ENCODE data around the gene TTLL10.

TTLL10 gene

DNA sequence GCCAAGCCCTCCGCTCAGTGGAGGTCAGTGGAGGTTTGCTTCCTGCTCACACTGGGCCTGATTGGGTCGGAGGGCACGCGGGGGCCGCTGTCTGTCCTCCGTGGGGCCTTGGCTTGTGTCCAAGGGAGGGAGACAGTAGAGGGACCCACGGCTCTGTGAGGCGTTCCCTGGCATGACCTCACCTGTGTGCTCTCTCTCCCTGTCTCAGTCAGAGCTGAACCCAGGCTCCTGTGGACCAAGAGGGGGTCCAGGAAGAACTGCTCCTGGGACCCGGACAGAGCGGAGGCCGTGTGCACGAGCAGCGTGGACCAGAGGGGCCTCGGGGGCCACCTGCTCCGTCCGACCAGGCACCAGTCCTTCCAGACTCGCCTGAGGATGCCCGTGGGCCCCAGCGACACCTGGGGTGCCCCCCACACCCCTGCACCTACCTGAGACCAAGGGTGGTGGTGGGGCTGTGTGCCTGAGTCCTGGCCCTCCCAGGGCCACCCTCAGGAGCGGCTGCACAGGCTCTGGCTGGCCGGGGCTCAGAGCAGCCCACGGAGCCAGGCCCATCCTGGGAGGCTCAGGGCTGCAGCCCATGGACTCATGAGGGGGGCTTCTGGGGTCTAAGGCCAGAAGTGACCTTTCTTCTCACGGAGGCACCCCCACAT is 13.3 kb upstream of the TTLL10 start:
- no peak for DNase-seq

DNA sequence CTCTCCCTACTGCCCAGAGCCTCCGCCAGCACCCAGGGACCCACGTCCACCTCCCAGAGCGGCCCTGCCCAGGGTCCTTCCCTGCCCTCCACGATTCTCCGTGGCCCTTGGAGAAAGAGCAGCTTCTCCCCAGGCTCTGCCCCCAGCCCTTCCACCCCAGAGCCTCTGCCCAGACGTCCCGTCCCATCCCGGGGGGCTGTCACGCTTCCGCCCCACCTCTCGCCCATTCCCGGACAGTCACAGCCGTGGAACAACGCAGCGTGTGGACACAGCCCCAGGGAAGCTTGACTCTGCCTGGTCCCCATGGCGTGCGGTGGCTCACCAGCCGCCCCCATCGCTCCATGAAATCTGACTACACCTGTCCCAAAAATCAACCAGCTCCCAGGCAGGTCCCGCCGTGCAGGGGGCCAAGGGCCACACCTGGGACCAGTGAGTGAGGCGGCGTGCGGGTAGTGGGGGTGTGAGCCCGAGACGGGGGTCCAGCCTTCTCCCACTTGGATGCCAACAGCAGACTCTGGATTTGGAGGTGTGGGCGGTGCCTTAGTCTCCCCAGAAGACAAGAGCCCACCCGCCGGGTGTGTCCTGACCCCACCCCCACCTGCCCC is 12.5 kb upstream of the TTLL10 start:
- no peak for DNase-seq

DNA sequence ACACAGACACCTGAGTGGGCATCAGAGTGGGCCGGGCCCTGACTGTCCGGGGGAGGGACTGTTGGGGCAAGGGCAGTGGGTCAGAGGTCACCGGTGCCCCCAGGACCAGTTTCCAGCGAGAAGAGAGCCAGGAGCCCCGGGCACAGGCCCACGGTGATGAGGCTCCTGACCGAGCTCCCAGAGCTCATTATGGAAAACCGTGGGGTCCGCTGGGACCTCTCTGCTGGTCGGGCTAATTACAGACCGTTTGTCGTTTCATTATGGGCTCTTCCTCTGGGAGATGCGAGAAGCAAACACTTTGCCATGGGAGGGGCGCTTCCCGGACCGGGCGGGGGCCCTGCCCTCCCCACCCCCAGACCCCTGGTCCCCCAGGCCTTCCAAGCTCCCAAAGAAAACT is 12.0 kb upstream of the TTLL10 start:
- no peak for DNase-seq

DNA sequence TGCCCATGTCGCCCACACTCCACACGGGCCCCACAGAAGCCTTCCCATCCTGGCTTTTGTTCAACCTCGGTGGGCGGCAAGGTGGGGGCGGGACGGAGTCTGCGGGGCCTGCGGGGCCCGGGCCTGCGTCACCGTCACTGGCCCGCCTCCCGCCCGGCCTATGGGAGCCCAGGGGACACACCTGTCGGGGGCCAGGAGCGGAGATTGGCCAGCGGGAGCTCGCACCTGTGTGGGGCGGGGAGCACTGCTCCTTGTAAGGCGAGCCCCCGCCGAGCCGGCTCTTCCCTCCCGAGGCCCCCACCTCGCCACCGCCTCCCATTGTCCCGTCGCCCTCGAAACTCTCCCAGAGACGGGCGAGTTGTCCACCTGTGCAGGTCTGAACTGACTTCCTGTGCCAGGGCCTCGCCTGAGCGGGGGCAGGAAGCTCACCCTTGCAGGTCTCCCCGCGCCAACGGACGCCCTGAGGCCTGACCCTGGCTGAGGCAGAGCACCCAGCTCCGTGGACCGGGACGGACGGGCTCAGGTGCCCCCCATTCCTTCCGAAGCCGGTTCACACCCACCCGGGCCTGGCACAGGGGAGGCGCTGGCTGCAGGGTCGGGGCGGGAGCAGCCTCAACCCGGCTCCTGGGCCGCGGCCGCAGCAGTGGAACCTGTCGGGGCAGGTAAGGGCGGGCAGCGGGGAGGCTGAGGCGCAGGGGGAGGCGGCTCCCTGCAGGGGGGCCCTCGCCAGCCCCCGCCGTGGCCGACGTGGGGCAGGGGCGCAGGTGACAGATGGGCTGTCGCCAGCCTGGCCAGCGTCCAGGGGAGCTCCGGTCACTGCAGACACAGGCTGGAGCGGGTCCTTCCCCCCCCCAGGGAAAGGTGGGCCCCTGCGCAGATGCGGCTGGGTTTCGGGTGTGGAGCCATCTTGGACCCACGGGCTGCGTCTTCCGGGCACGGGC is 10.8 kb upstream of the TTLL10 start:
- DNase-seq: no peak

DNA sequence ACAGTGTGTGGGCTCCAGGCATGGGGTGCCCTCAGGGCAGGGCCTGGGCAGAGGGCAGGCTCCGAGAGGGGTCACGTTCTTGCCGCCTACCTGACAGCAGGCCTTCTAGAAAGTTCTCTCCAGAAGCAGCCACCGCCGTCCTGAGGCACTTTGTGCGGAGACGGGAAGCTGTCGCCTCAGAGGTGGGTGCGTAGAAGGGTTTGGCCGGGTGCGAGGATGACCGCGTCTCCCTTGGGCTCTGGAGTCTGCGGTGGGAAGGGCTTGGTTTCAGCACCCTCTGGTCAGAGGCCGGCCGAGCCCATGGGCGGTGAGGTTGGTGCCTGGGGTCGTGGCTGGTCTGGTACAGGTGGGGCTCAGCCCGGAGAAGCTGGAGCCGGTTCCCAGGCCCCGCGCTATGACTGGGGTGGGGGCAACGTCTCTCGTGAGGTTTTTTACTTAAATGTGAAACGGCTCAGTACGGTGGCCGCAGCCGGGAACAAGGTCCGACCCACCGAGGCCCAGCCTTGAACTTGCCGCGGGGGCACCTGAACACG is 10.1 kb upstream of the TTLL10 start:
- DNase-seq: no peak

DNA sequence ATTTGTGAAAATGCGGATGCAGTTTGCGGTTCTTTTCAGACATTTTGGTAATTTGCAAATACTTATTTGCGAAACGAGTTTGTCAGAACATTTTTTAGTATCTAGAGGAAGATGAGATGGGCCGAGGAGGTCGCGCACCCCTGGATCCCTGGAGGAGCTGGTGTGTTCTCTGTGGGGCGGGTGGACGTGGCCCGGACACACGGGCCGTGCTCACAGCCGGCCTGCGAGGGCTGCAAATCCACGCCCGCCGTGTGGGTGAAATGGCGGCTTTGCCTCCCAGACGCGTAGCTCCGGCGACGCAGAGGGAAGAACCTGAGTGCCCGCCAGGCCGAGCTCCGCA is 9.3 kb upstream of the TTLL10 start:
- DNase-seq: no peak

DNA sequence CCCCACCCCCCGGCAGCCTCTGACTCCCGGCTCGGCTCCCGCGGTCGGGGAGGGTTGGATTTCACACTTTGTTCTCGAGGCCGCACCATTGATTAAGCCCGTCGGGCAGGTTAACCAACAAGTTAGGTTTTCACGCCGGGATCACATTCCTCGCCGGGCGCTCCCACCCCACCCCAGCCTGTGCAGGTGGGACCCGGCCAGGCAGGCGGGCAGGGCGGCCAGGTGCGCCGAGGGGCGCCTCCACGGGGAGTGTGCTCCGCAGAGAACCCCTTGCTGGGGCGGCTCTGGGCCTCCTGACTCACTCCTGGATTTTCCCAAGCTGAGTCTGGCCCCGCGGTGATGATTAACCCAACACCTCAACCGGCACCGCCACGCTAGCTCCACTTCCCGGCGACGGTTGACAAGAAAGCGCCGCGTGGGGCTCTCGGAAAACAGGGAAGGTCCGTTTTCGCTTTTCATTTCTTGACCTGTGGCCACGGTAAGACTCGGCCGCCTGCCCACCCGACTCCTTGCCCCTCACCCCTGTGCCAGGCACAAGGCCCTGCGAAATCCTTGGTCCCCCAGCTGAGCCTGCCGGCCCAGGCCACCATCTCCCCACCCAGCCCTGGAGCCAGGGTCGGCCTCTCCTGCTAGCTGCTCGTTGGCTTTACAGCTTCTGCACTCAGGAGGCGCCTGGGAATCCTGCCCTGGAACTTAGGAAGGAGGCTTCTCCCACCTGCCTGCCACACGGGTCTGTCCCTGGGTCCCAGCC is 8.8 kb upstream of the TTLL10 start:
- no peak for DNase-seq

DNA sequence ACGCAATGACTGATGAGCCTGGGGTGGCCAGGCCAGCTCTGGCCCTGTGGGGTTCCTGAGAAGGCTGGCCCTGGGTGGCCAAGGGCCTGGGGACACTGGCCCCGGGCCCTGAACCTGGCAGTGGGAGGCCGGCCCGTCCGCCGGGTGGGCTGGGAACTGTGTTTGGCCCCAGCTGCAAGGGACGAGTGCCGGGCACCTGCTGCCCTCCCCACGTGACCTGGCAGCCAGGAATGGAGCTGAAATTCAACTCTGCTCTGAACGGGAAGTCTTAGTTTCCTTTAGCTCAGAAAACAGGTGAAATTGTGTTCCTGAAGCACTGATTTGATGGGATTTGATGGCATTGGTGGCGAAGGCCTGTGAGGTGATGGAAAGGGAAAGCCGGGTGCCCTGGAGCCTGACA is 8.2 kb upstream of the TTLL10 start:
- no peak for DNase-seq

DNA sequence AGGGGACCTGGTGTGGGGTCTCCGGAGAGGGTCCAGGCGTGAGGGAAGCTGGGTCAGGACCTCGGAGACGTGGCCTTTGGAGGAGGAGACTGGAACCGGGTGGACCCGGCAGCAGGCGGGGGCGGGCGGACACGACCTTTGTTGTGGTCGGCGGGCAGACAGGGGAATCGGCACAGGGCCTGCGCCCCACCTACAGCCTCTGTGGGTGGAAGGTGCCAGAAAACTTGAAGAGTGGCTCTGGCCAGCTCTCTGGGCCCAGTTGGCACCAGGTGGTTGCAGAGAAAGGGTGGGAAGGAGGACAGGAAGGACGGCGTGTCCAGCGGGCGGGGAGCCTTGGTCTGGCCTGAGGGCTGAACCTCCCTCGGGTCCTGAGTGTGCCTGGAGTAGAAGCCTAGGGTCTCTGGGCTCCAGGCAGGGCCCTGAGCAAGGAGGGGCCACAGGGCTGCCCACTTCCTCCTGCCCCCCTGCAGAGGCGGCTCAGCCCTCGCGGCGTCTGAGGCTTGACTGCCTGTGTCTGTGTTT is 7.7 kb upstream of the TTLL10 start:
- DNase-seq: no peak

DNA sequence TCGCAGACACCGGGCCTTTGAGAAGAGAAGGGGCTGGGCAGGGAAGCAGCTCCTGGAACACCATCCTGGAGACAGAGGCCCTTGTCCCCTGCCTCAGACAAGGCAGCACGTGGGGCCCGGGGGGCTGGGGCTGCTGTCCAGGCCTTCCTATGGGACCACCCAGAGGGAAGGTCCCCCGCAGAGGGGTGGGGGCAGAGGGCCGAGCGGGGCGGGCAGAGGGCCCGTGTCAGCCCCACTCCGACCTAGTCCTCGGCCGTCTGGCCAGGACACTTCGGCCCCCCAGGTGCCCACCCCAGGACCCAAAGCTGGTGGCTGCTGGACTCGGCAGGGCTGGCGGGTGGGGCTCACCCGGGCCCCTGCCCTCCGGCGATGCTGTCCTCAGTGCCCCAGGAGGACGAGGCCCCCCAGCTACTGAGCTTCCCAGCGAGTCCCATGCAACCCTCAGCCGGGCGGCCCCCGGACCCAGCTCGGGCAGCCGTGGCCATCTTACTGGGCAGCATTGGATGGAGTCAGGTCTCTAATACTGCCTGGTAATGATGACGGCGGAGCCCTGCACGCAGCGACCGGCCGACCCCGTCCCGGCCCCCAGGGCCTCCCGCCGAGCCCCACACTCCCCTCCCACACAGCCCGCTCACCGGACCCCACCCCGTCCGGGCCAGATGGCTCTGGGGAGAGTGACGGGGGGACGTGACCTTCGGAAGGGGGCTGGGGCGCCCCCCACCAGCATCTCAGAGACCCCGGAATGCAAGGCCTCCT is 6.9 kb upstream of the TTLL10 start:
- no peak for DNase-seq

DNA sequence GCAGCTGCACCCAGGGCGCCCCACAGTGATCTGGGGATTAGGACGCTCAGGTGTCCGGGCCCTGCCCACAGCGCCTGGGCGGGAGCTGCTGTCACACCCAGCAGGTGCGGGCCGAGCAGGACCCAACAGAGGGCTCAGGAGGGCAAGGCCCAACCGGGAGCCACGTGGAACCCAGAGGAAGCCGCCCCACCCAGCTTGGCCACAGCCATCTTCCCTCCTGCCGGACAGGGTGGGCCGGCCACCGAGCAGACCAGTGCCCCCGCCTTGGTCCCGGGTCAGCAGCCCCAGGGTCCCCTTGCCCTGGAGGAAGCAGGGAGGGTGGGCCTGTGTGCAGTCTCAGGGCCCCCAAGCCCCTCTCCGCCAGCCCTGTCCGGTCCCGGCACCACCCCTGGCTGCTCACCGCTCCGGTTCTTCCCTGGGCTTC is 6.3 kb upstream of the TTLL10 start:
- DNase-seq: no peak

DNA sequence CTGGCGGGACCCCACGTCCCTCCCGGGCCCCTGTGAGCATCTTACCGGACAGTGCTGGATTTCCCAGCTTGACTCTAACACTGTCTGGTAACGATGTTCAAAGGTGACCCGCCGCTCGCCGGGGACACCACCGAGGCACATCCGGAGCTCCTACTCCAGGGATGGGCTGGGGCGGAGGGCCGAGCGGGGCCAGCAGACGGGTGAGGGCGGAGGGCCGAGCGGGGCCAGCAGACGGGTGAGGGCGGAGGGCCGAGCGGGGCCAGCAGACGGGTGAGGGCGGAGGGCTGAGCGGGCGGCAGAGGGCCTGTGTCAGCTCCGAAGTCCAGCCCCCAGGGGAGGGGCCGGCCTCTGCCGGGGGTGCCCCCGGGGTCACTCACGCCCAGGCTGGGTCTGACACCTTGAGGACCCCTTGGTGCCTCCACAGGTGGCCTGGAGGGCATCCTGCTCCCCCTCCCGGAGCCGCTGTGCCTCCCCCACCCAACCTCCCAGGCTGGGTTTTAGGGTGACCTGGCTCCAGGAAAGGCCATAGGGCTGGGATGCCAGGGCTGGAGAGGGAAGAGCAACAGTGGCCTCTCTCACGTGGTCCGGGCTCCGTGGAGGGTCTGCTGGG is 5.7 kb upstream of the TTLL10 start:
- DNase-seq: no peak

DNA sequence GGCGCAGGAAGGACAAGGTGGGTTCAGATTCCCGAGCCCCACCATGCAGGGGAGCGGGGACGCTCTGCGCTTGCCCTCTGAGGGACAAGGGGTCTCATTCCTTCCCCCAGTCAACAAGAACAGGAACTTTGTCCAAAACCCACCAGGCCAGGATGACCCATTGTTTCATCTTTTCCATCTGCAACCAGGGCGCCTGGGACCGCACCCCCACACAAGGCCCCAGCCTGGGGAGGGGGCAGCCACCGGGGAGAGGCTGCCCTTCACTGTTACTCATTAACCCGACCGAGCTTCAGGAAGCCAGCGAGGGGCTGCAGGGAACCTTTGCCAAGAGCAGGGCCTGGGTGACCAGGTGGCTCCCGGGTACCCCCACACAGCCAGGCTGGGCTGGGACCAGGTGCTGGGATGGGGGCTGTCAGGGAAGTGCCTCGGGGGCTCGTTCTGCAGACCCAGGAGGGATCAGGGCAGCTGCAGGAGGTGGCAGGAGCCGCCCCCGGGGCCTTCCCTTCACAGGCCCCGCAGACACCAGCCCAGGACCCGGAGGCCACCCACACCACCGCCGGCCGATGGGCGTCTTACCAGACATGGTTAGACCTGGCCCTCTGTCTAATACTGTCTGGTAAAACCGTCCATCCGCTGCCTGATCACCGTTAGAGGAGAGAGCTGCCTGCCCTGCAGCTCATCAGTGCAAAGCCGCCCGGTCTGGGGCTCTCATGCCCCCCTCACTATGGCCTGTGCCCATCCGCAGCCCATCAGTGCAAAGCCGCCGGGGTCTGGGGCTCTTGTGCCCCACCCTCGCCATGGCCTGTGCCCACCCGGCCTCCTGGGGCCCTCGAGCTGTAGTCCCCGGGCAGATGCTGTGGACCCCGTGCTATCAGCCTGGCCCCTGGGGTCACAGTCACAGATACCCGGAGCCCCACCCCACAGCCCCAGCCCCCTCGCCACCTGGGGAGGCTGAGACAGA is 4.9 kb upstream of the TTLL10 start:
- DNase-seq: no peak

DNA sequence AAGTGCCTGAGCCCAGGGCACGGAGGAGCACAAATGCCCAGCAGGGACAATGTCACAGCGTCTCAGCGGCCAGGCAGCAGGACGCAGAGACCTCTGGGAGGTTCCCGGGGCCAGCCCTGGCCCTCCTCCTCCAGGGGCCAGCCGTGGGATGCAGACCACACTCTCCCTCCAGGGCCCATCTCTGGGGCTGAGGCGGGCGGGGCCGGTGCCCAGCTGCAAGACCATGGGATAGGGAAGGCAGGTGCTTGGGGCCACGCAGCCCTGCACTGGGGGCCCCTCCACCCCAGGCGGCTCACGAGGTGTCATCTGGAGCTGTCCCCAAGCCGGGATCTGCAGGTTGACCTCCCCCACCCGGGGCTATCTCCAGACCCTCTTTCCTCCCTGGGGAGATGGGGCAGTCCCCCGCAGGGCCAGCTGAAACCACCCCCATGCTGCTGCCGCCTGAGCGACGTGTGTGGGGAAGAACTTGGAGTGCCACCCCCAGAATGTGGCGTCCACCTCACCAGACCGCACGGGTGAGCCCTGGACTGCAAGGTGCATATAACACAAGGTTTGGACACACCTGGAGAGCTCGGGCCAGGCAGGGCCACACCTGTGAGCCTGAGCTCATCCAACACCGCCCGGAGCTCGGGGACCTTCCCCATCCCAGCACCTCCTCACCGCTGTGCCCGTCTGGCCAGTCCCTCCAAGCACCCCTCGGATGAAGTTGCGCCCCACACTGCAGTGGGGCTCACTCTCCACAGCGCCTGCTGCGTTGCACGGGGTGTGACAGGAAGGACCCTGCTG is 4.1 kb upstream of the TTLL10 start:
- DNase-seq: no peak

DNA sequence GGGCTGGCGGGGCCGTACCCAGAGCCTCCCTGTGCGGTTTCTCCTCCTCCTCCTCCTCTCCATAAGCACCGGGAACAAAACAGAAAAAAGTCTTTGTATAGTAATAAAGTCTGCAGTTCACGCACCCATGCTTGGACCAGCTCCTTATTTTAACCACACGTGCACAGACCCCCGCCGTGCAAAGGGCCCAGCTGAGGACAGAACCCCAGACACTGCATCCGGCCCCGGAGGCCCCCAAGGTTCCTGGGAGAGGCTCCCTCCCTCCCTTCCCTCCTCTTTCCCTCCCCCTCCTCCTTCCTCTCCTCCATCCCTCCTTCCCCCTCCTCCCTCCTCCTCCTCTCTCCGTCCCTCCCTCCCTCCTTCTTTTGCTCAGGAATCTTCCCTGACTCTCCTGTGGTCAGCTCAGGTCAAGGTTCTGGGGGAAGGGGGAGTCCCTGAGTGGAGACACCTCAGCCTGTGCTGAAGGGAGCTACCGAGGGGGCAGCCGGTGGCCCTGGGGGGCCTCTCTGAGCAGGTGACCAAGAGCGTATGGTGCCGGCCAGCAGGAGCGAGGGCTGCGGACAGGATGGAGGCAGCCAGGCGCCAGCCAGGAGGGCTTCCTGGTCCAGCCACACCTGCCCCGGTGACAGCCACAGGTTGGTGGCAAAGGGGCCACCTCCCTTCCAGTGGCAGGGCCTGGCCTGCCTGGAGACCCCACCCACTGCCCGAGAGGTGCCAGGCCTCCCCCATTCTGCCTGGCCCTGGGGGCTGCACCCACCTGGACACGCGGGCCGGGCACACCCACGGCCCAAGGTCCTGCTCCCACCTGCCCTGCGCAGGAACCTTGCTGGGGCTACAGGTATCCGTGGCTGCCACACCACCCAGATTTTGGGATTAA is 3.2 kb upstream of the TTLL10 start:
- DNase-seq: no peak

DNA sequence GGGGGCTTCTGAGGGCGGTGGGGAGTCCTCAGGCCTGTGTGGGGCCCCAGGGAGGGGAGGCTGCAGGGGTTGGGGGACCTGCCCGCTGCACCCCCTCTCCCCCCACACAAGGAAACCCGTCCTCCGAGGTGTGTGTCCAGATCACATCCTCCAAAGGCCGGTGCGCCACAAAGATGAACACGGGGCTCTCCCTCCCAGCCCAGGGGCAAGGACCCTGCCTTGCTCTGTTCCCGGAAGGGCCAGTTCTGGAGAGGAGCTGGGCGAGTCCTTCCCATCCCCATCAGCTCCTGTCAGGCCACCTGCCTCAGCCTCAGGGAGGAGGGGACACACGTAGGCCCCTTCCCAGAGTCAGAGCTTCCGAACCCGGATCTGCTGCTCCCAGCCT is 2.5 kb upstream of the TTLL10 start:
- DNase-seq: no peak

DNA sequence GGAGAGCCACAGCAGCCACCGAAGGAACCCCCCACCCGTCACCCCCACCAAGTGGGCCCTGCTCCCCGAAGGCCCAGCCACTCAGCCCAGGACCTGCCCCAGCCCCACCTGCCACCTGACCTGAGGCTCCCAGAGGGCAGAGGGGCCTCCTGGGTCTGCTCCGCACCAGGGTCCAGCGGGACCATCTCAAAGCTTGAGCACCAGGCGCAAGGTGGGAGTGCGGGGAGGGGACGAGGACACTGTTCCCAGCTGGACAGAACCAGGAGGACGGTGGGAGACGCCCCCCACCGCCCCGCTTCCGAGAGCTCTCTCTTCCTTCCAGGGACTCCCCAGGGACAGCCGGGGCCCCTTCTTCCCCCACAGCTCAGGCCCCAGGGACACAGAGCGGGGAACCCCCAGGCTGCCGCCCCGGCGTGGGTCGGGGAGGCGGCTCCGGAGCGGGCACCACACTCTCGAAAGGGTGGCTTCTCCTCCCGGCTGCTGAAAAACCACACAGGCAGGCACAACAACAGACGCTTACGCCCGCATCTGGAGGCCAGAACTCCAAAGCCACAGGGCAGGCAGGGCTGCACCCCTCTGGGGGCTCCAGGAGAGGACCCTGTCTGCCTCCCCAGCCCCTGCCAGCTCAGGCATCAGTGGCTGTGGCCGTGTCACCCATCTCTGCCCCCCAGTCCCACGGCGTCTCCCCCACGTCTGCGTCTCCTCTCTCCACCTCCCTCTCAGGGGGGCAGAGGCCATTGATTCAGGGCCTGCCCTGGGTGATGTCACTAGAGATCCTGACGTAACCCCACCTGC is 1.9 kb upstream of the TTLL10 start:
- no peak for DNase-seq

All from NCI-H1694 treated with DMSO at 0.1 percent for 48 hours (cell line).